HepG2 (cell line): Measurements from ENCODE around the gene IQCE.

Experiments
- ATAD3A ChIP-seq: sonication (generic); formaldehyde crosslinking; IDR thresholded peaks from 2 replicates; pipeline ENCODE4 v1.4.0; 2020; ENCODE audit warnings: missing genetic modification reagents
- CEBPB ChIP-seq: IDR thresholded peaks from 2 replicates; pipeline ENCODE4 v1.6.1; 2011; ENCODE audit warnings: low read depth, low read length, improper control_type of control experiment, borderline replicate concordance

DNA sequence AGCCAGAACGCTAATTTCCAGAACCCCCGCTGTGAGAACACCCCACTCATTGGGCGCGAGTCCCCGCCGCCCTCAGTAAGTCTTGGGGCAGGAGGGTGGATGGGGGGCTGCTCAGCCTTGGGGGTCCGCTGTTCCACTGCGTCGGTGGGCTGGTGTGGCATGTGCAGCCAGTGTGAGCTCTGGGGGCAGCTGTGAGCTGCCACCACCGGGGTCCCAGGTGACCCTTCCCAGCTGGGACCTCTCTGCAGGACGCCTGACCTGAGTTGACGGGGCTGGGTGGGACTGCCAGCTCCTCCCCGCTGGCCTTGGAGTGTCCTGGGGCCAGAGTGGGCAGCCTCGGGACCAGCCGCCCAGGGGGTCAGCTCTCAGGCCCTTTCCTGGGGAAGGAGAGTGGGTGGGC, 100.2 kb downstream of the IQCE start:
- no peak for TF ChIP-seq ATAD3A (CRISPR knock-in tag)
- TF ChIP-seq CEBPB: no peak
